Muscle of leg (tissue), 11 donors: Measurements from ENCODE around the gene GPT2. TPM values are rescaled to one million over a fixed set of nuclear protein-coding genes. Genes with fewer than 3 reads are reported as not detected.

Experiments
- DNase-seq: peaks from one replicate; pipeline ENCODE4 v3.0.0; 2013
- H3K27ac ChIP-seq: one replicate; pipeline ENCODE4 v1.5.1; 2013; ENCODE audit warnings: mild to moderate bottlenecking, low read length, control low read depth
- H3K27me3 ChIP-seq: one replicate; pipeline ENCODE4 v1.6.1; 2013; ENCODE audit warnings: low read length; ENCODE audit not compliant: control insufficient read depth, insufficient read depth
- H3K36me3 ChIP-seq: one replicate; pipeline ENCODE4 v1.6.1; 2013; ENCODE audit warnings: low read length; ENCODE audit not compliant: control insufficient read depth, insufficient read depth
- H3K4me1 ChIP-seq: one replicate; pipeline ENCODE4 v1.6.1; 2013; ENCODE audit warnings: low read length; ENCODE audit not compliant: control insufficient read depth, insufficient read depth
- H3K4me3 ChIP-seq: one replicate; pipeline ENCODE4 v1.5.1; 2013; ENCODE audit warnings: low read length, control low read depth
- H3K9me3 ChIP-seq: replicated peaks from 2 replicates; pipeline ENCODE4 v1.6.1; 2013; ENCODE audit warnings: low read depth, low read length; ENCODE audit not compliant: control insufficient read depth
- WGBS: methylation state at CpG from one replicate; pipeline ENCODE4 v1.1.5; 2013; ENCODE audit warnings: missing lambda C conversion rate; ENCODE audit not compliant: insufficient coverage; 5-methylcytosine and 5-hydroxymethylcytosine counted together
- polyA plus RNA-seq, 8 donors: library from polyadenylated mRNA; unstranded; fragments of 120-200 nt; gene quantifications; one replicate each; pipeline versions ENCODE4 v1.2.1 to v1.2.3, GENCODE V29; 2013; ENCODE audit warnings: inconsistent platforms in 1 of 8, low replicate concordance in 1 of 8; ENCODE audit not compliant: insufficient read length in 8 of 8, insufficient read depth in 1 of 8
- total RNA-seq: library from RNA; stranded (reverse); fragments of 120-200 nt; gene quantifications from one replicate; pipeline ENCODE4 v1.2.4, GENCODE V29; 2013

The GPT2 gene
- total and polyA plus RNA-seq, 9 donors = 18.9 to 37.5 (median 26.9) TPM

DNA sequence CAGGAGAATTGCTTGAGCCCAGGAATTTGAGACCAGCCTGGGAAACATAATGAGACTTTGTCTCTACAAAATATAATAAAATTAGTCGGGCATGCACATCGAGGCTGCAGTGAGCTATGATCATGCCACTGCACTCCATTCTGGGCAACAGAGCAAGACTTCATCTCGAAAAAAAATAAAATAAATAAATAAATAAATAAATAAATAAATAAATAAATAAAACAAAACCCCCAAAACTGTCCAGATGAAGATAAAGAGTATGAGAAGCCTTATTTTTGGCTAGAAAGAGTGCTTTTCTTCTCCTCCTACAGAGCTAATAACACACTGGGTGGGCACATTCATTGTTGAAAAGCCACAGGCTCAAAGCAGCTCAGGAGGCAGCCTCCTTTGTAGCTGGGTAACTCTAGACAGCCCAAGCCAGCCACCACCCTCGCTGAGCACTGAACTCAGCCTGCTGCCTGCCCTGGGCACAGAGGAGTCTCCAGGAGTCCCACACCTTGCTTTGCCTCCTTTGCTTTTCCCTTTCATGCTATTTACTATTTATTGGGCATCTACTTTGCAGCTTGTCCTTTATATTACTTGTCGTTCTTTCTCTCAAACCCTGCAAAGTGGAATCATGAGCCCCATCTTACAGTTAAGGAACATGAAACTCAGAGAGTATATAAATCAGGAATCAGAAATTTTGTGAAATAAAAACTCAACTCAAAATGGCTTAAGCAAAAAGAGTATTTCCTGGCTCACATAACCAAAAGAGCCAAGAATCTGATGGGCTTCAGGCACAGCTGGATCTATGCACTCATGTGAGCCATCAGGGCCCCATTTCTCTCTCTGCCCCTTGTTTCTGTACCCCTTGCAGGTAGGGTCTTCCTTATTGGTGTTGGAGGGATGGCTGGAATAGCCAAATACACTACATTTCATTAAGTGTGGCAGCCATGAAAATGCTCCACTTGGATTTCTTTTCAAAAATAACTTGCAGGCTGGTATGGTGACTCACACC lies 35.1 kb upstream of the GPT2 start:
- Histone ChIP-seq H3K9me3 (no peaks in the 10 kb centered on the region), H3K4me1 (peaks cover under 1% of the 10 kb centered on the region), H3K27me3 (peaks cover 8% of the 10 kb centered on the region), H3K27ac (no peak overlapping the region), H3K36me3 (no peaks in the 10 kb centered on the region), H3K4me3 (no peak overlapping the region)
- DNase-seq = no peak
- 69% methylated on average over 1 of the region's 5 CpGs for WGBS

DNA sequence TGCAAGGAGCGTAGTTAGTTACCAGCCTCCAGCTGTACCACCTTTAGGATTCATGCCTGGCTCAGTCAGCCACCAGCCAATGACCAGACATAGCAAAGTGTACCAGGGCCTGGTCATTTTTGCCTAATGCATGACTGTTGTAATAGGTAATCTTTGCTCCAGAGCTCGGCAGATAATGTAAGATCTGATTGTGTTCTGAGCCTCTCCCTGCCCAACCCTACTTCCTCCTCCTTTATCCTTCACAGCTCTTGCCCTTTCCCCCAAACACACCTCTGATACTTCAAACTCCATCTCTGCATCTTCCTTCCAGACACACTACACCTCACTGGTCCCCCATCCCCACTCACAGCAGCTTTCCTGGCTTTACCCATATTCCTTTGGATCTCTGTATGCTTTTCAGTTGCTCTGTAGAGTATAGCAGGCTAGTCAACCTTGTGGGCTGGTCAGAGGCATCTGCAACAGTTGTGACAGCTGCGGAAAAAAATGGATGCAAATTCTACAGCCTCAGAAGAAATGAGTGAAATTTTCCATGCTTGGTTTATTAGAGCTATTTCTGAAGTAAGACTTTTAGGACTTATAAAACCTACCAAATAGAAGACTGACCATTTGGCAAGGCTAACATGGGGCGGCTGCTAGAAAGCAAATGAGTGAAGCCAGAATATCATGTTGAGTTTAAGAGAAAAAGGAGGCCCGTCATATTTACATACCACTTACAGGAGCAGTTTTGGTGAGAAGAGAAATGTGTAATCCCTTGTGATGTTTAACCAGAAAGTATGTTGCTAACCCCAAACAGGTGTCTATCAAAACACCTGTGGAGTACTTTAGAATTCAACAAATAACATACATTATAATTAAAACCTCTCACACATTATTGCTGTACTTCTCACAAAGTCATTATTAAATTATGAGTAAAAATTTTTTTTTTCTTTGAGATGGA lies 33.3 kb upstream of the GPT2 start:
- no peak overlapping the region for H3K27ac ChIP-seq
- WGBS = 60% methylated on average over 1 of the region's 5 CpGs

DNA sequence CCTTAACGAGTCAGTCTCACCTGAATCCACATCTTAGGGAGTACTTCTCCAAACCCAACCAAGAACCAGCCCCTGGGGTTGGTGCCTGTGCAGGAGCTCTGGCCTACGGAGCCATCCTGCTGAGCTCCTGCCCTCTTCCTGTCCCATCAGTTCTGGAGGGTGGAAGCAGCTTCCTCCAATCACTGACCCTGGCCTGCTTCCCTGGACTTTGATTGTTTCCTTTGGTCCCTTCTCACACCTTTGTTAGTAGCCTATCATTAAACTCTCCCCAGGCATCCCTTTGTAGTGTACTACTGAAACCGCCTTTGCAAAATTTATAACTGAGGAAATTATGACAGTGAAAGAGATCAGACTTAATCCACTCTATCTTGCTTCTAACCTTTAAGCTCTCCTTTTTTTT lies 32.0 kb upstream of the GPT2 start:
- DNase-seq = no peak

More for the DNA sequence above, 33.3 kb upstream of the GPT2 start:
- no peak for DNase-seq
- no peaks in the 10 kb centered on the region for H3K27me3 ChIP-seq
- H3K4me1 ChIP-seq = peaks cover 2% of the 10 kb centered on the region
- no peak overlapping the region for H3K4me3 ChIP-seq
- H3K36me3 ChIP-seq = no peaks in the 10 kb centered on the region
- H3K9me3 ChIP-seq = no peaks in the 10 kb centered on the region

DNA sequence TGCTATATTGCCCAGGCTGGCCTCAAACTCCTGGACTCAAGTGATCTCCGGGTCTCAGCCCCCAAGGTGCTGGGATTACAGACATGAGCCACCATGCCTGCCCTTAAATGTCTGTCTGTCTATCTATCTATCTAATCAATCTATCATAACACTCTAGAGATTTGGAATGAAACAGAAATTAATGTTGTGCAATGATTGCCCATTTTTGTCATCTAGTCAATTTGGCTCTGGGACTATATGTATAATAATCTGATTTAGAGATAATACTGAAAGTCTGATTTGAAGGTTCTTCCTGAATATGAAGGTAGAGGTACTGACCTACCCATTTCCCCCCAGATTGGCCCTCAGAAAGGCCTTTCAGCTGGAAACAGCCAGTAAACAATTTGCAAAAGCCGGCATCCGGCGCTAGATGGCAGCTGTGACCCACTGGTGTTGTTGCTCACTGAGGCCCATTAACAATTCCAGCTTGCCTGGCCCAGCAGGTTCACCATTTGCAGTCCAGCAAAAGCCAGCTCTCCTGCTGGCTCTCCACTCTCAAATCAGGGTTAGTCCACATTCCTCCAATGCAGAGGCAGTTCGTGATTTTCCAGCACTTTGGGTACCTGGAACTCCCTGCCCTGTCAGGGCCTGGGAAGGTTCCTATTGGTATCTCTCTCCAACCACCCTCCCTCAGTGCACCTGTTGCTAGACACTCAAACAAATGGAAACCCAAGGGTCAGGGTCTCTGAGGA lies 30.3 kb upstream of the GPT2 start:
- no peak overlapping the region for H3K4me3 ChIP-seq
- H3K9me3 ChIP-seq = no peaks in the 10 kb centered on the region
- peaks cover 8% of the 10 kb centered on the region for H3K4me1 ChIP-seq
- WGBS = 23% methylated on average over 5 of the region's 5 CpGs
- H3K27ac ChIP-seq = no peak overlapping the region
- peak; percentile 82 for DNase-seq
- no peaks in the 10 kb centered on the region for H3K36me3 ChIP-seq
- no peaks in the 10 kb centered on the region for H3K27me3 ChIP-seq

More for the DNA sequence above, 32.0 kb upstream of the GPT2 start:
- 43% methylated on average over 2 of the region's 3 CpGs for WGBS
- H3K27ac ChIP-seq = no peak overlapping the region
- H3K4me3 ChIP-seq = no peak overlapping the region
- H3K4me1 ChIP-seq = peaks cover 2% of the 10 kb centered on the region
- no peaks in the 10 kb centered on the region for H3K9me3 ChIP-seq
- H3K36me3 ChIP-seq = no peaks in the 10 kb centered on the region
- H3K27me3 ChIP-seq = no peaks in the 10 kb centered on the region

DNA sequence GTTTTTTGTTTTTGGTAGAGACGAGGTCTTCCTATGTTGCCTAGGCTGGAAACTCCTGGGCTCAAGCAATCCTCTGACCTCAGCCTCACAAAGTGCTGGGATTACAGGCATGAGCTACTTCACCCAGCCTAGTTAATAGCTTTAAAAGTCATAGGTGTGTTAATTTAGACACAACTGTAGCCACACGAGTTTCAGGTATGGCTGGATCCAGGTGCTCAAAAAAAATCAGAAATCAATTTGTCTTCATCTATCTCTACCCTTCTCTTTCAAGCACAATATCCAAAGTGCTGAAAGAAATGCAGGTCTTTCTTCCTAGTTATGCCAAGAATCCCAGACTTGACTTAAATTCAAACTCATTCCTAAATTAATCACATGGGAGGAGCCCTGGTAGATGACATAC lies 29.3 kb upstream of the GPT2 start:
- Histone ChIP-seq H3K9me3 (no peaks in the 10 kb centered on the region), H3K36me3 (no peaks in the 10 kb centered on the region)
- DNase-seq = no peak

DNA sequence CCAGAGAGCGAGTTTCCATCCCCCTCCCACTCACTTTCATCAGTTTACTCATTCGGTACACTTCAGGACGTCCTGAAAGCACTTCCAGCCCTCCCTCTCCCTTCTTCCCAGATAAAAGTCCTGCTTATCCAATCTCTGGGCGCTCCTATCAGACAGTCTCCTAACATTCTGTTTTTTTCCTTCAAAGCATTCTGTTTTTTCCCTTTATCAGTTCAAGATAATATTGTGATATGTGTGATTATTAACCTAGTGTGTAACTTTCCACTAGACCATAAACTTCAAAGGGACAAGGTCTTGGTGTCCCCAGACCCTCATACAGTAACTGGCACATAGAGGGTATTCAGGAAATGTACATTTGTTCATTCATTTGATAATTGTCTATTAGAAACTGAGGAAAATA lies 28.8 kb upstream of the GPT2 start:
- Histone ChIP-seq H3K27me3 (no peaks in the 10 kb centered on the region), H3K36me3 (no peaks in the 10 kb centered on the region), H3K9me3 (no peaks in the 10 kb centered on the region), H3K4me3 (no peak overlapping the region), H3K4me1 (peaks cover 8% of the 10 kb centered on the region), H3K27ac (no peak overlapping the region)
- 69% methylated on average over 3 of the region's 4 CpGs for WGBS
- DNase-seq = no peak

More for the DNA sequence above, 29.3 kb upstream of the GPT2 start:
- Histone ChIP-seq H3K4me3 (no peak overlapping the region), H3K4me1 (peaks cover 8% of the 10 kb centered on the region), H3K27me3 (no peaks in the 10 kb centered on the region), H3K27ac (no peak overlapping the region)
- WGBS = no CpG with 5 or more reads among the region's 2 CpGs

DNA sequence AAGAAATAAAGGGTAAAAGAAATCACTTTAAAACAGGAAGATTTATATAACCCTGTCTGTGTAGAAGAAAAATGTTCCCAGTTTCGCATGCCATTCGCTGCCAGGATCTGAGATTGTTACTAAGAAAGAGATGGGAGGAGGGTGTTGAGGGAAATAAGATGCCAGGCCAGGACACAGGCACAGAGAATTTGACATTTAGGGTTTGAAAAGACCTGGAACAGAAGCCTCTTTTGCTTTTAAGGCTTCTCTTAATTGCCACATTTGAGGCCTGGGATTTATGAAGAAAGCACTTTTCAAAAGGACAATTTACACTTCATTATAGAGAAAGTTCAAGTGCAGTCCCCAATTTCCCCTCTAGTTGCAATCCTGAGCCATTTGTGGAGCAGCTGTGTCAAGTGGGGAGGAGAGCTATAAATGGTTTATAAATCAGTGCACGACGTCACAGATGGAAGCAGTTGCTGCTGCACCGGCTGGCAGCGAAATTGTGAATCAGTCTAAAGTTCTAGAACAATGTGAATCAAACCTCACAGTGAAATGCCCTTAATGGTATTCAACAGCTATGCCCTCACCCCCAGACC lies 26.7 kb upstream of the GPT2 start:
- no peak overlapping the region for H3K4me3 ChIP-seq
- no peaks in the 10 kb centered on the region for H3K36me3 ChIP-seq
- WGBS = 37% methylated on average over 2 of the region's 6 CpGs
- no peaks in the 10 kb centered on the region for H3K9me3 ChIP-seq
- DNase-seq = peak; percentile 67
- H3K27ac ChIP-seq = peak overlapping the region; percentile 55
- no peaks in the 10 kb centered on the region for H3K27me3 ChIP-seq
- H3K4me1 ChIP-seq = peaks cover 8% of the 10 kb centered on the region

DNA sequence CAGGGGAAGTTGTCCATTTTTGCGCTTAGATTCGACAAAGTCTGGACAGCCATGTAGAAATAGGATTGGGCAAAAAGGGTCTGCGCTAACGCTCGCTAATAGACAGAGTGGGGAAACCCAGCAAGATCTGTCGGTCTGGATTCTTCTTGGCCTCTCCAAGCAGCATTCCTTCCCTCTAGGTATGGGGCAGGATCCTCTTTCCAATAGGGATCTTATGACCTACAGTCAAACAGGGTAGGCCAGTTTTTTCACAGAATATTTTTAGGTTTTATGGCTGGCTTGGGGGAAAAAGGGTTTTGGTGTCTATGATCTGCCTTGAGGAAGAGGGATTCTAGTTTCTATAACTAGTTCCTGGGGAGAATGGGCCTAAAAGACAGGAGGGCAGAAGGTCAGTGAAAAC lies 26.0 kb upstream of the GPT2 start:
- H3K36me3 ChIP-seq = no peaks in the 10 kb centered on the region
- H3K4me3 ChIP-seq = no peak overlapping the region
- 90% methylated on average over 5 of the region's 6 CpGs for WGBS
- H3K9me3 ChIP-seq = no peaks in the 10 kb centered on the region
- H3K27ac ChIP-seq = peak overlapping the region; percentile 55
- no peaks in the 10 kb centered on the region for H3K27me3 ChIP-seq
- peaks cover 8% of the 10 kb centered on the region for H3K4me1 ChIP-seq
- no peak for DNase-seq

DNA sequence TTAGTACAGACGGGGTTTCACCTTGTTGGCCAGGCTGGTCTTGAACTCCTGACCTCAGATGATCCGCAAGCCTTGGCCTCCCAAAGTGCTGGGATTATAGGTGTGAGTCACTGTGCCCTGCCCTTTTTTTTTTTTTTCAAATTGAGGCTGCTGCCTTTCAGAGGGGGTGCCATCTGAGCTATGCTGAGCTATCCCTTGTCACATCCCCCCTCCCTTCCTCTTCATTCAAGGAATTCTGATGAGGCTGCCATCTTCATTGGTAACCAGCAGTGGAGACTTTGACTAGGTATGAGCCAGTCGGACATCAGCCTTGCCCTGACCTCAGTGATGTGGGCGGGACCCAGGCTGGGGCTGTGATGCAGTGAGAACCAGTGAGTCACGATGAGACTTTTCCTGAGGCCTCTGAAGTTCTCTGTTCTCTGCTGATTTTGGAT lies 24.4 kb upstream of the GPT2 start:
- Histone ChIP-seq H3K4me1 (peaks cover 6% of the 10 kb centered on the region), H3K9me3 (no peaks in the 10 kb centered on the region), H3K4me3 (no peak overlapping the region), H3K27ac (no peak overlapping the region), H3K27me3 (no peaks in the 10 kb centered on the region), H3K36me3 (no peaks in the 10 kb centered on the region)
- no peak for DNase-seq
- WGBS = 84% methylated on average over 3 of the region's 5 CpGs
